Keratinocyte (primary cell): ENCODE results near the gene LAMA4.

ENCODE experiments used
- EZH2 ChIP-seq: IDR thresholded peaks from one replicate; pipeline ENCODE4 v1.6.1; 2012; ENCODE audit warnings: inconsistent platforms, mild to moderate bottlenecking, low read length, moderate library complexity
- TF ChIP-seq, protein P1 (sequence below), 3 experiments: IDR thresholded peaks in 1 of 3; conservative IDR thresholded peaks in 1 of 3; optimal IDR thresholded peaks in 1 of 3; 2 replicates in 2 of 3; 3 replicates in 1 of 3; pipeline versions ENCODE3 to v1.5.1; 2011; ENCODE audit warnings: low read length in 3 of 3, mild to moderate bottlenecking in 3 of 3, moderate library complexity in 2 of 3, control low read depth in 1 of 3, inconsistent platforms in 1 of 3; ENCODE audit not compliant: insufficient read depth in 2 of 3; ENCODE audit errors: extremely low read depth in 1 of 3

DNA sequence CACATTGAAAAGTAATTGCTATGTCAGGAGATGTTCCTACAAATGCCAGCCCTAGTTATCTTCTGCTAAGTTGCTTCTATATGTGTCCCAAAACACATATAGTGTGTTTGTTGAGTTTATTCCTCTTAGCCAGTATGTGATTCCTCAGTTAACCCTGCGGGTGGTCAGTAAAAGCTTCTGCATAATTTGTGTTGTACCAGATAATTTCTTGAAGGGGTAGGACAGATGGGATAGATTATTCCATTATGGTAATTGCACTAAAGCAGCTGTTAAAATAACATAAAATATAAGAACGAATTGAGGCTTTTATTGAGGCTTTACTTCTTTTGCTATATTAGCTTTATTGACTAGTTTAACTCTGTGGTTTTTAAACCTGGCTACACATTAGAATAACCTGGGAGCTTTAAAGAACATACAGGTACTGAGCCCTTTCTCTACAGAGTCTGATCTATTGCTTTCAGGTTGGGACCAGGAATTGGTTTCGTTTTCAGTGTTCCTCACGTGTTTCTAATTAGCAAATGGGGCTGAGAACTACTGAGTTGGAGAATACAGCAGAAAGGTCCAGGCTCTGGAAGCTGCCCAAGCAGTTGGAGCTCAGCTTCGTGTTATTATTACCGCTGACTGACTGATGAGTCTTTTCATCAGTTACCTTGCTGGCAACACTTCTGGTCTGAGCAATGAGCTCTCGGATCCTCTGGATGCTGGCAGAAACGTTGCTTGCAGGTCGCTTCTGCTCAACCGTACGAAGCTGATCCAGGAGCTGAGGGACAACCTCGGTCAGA is 110.0 kb downstream of the LAMA4 start:
- TF ChIP-seq, protein P1, sequence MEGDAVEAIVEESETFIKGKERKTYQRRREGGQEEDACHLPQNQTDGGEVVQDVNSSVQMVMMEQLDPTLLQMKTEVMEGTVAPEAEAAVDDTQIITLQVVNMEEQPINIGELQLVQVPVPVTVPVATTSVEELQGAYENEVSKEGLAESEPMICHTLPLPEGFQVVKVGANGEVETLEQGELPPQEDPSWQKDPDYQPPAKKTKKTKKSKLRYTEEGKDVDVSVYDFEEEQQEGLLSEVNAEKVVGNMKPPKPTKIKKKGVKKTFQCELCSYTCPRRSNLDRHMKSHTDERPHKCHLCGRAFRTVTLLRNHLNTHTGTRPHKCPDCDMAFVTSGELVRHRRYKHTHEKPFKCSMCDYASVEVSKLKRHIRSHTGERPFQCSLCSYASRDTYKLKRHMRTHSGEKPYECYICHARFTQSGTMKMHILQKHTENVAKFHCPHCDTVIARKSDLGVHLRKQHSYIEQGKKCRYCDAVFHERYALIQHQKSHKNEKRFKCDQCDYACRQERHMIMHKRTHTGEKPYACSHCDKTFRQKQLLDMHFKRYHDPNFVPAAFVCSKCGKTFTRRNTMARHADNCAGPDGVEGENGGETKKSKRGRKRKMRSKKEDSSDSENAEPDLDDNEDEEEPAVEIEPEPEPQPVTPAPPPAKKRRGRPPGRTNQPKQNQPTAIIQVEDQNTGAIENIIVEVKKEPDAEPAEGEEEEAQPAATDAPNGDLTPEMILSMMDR (optimal IDR thresholded peaks at IDR 0.05 in 1 of 3, IDR thresholded peaks at IDR 0.05 in 1 of 3, conservative IDR thresholded peaks at IDR 0.05 in 1 of 3; ENCODE audit: extremely low read depth in 1 of 3, insufficient read depth in 2 of 3, low read length in 3 of 3), result no peak
- no peak for TF ChIP-seq EZH2
